B cell (primary cell): ENCODE measurements around the gene GOLPH3.

Experiments
- EZH2 ChIP-seq: IDR thresholded peaks from 2 replicates; pipeline ENCODE4 v1.6.1; 2012; ENCODE audit warnings: borderline replicate concordance, low read depth, mild to moderate bottlenecking, moderate library complexity, low read length; ENCODE audit not compliant: insufficient read depth, poor library complexity, severe bottlenecking
- TF ChIP-seq, protein P1 (sequence below): fragments of 200-600 bp; IDR thresholded peaks from one replicate; pipeline ENCODE4 v1.8.0; 2022; ENCODE audit warnings: antibody characterized with exemption, mild to moderate bottlenecking

DNA sequence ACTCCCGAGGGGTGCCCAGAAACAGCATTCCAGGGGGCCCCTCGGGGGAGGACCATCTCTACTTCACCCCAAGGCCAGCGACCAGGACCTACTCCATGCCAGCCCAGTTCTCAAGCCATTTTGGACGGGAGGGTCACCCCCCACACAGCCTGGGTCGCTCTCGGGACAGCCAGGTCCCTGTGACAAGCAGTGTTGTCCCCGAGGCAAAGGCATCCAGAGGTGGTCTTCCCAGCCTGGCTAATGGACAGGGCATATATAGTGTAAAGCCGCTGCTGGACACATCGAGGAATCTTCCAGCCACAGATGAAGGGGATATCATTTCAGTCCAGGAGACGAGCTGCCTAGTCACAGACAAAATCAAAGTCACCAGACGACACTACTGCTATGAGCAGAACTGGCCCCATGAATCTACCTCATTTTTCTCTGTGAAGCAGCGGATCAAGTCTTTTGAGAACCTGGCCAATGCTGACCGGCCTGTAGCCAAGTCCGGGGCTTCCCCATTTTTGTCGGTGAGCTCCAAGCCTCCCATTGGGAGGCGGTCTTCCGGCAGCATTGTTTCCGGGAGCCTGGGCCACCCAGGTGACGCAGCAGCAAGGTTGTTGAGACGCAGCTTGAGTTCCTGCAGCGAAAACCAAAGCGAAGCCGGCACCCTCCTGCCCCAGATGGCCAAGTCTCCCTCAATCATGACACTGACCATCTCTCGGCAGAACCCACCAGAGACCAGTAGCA is 83.9 kb downstream of the GOLPH3 start:
- TF ChIP-seq, protein P1, sequence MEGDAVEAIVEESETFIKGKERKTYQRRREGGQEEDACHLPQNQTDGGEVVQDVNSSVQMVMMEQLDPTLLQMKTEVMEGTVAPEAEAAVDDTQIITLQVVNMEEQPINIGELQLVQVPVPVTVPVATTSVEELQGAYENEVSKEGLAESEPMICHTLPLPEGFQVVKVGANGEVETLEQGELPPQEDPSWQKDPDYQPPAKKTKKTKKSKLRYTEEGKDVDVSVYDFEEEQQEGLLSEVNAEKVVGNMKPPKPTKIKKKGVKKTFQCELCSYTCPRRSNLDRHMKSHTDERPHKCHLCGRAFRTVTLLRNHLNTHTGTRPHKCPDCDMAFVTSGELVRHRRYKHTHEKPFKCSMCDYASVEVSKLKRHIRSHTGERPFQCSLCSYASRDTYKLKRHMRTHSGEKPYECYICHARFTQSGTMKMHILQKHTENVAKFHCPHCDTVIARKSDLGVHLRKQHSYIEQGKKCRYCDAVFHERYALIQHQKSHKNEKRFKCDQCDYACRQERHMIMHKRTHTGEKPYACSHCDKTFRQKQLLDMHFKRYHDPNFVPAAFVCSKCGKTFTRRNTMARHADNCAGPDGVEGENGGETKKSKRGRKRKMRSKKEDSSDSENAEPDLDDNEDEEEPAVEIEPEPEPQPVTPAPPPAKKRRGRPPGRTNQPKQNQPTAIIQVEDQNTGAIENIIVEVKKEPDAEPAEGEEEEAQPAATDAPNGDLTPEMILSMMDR, result no peak
- TF ChIP-seq EZH2, result no peak
